Measurements from ENCODE around the gene PSME3IP1. TPM values are rescaled to one million over a fixed set of nuclear protein-coding genes. Genes with fewer than 3 reads are reported as not detected.
"Not testable (repeated sequence)": the region's sequence is repeated elsewhere in the genome, so short reads cannot be mapped to it uniquely, and the experiment has no call there.

The PSME3IP1 gene
- total RNA-seq, 1 experiment from 2014 or later, result 142 TPM

GRCh38 chr16:57208926-57209325, 23.1 kb upstream of the PSME3IP1 start:
- peaks cover 87% of the 10 kb centered on the region for H3K36me3 ChIP-seq
- H3K27me3 ChIP-seq, result no peaks in the 10 kb centered on the region
- H3K27ac ChIP-seq, result no peak overlapping the region
- no peak overlapping the region for H3K4me3 ChIP-seq
- H3K4me1 ChIP-seq, result no peaks in the 10 kb centered on the region; the same call in 1 of the 2 replicates
- H3K9me3 ChIP-seq (replicated peaks), result peaks cover 4% of the 10 kb centered on the region; the same call in 1 of the 2 replicates
- no peak for DNase-seq

DNA sequence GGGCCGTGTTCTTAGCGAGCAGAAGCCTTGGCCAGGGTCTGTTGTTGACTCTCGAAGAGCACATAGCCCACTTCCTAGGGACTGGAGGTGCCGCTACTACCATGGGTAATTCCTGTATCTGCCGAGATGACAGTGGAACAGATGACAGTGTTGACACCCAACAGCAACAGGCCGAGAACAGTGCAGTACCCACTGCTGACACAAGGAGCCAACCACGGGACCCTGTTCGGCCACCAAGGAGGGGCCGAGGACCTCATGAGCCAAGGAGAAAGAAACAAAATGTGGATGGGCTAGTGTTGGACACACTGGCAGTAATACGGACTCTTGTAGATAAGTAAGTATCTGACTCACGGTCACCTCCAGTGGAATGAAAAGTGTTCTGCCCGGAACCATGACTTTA, 18.8 kb upstream of the PSME3IP1 start:
- H3K9me3 ChIP-seq (replicated peaks), result no peaks in the 10 kb centered on the region
- no peak for DNase-seq
- H3K27ac ChIP-seq, result no peak overlapping the region
- peaks cover 54% of the 10 kb centered on the region for H3K36me3 ChIP-seq
- no peaks in the 10 kb centered on the region for H3K27me3 ChIP-seq
- no peaks in the 10 kb centered on the region; the same call in 1 of the 2 replicates for H3K4me1 ChIP-seq
- H3K4me3 ChIP-seq, result no peak overlapping the region

DNA sequence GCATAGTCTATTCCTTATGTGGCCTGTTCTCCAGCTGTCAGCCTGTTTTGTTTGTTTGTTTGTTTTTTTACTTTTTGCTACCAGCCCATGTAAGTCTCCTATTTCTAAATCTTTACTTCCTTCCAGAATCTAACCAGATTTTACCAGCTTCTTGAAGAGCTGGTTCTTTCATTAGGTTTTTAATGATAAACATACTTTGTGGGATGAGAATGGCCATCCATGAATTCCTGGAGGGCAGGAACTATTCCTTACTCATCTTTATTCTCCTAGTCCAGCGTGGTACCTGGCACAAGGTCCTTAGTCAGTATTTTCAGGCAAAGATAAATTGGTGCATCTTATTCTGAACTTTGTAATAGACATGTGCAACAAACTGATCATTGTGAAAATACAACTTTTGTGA, 17.6 kb upstream of the PSME3IP1 start:
- DNase-seq, result no peak
- Histone ChIP-seq H3K4me1 (no peaks in the 10 kb centered on the region; the same call in 1 of the 2 replicates), H3K9me3 (replicated peaks) (no peaks in the 10 kb centered on the region), H3K27me3 (no peaks in the 10 kb centered on the region), H3K4me3 (no peak overlapping the region), H3K36me3 (peaks cover 47% of the 10 kb centered on the region), H3K27ac (no peak overlapping the region)

DNA sequence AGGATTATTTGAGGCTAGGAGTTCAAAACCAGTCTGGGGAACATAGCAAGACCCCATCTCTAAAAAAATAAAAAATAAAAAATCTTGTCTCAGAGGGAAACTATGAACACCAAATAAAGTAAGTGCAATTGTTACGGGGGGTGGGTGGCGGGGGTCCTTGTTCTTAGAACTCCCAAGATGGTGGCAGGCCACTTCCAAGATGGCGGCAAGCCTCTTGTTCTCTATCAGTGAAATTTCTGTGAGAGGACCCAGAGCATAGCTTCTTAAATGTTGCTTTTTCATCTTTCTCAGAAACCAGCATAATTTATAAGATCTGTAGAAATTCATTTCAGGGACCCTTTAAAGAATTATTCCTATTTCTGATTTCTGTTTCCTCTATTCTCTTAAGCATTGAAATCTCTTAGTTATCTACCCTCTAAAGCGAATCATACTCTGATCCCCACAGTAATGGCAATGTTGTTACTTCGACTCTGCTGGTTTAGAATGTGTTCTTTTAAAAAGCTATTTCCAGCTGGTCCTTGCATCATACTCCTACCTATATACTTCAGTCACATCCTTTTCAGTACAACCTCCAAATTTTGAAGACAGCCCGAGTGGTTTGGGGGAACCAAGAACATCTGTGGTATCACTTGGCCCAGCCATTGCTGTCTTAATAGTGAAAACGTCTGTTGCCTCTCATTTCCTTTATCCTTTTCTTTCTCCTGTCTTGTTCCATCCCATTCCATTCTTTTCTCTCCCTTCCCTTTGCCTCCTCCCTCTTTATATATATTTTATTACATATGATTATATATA, 16.5 kb upstream of the PSME3IP1 start:
- H3K27ac ChIP-seq, result no peak overlapping the region
- no peak for DNase-seq
- 0 out of 2 replicates have a peak, but pooled peaks cover 1% of the 10 kb centered on the region for H3K9me3 ChIP-seq (replicated peaks)
- H3K36me3 ChIP-seq, result peaks cover 44% of the 10 kb centered on the region
- no peak overlapping the region for H3K4me3 ChIP-seq
- H3K4me1 ChIP-seq, result no peaks in the 10 kb centered on the region; the same call in 1 of the 2 replicates
- H3K27me3 ChIP-seq, result no peaks in the 10 kb centered on the region

- H3K4me3 ChIP-seq; H3K27me3 ChIP-seq; H3K9me3 ChIP-seq (replicated peaks); H3K4me1 ChIP-seq; DNase-seq; H3K27ac ChIP-seq: not testable (repeated sequence)
- peaks cover 36% of the 10 kb centered on the region for H3K36me3 ChIP-seq
These were observed 15.1 kb upstream of the PSME3IP1 start for GRCh38 chr16:57200926-57201325.

DNA sequence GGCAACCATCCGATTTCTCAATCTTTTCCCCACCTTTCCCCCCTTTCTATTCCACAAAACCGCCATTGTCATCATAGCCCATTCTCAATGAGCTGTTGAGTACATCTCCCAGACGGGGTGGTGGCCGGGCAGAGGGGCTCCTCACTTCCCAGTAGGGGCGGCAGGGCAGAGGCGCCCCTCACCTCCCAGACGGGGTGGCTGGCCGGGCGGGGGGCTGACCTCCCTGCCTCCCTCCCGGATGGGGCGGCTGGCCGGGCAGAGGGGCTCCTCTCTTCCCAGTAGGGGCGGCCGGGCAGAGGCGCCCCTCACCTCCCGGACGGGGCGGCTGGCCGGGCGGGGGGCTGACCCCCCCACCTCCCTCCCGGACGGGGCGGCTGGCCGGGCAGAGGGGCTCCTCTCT, 14.5 kb upstream of the PSME3IP1 start:
- not testable (repeated sequence) for H3K9me3 ChIP-seq (replicated peaks); H3K4me1 ChIP-seq; H3K27ac ChIP-seq; DNase-seq; H3K4me3 ChIP-seq; H3K27me3 ChIP-seq
- H3K36me3 ChIP-seq, result peaks cover 30% of the 10 kb centered on the region

DNA sequence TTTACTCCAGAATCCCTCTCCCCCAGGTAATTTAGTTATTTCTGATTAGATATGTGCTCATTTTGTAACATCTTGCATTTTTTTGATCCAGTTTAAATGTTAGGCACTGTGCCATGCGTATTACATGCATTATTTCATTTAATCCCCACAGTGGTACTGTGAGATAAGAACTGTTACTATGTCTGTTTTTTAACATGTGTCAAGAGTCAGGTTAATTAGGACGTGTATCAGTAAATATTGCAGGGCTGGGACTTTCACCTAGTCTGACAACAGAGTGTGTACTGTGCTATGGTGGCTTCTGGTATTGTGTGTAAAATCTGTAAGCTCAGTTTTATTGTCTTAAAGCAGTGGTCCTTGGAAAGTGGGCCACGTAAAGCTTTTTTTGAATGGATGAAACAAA, 10.9 kb upstream of the PSME3IP1 start:
- 0 out of 2 replicates have a peak, but pooled peaks cover 4% of the 10 kb centered on the region for H3K9me3 ChIP-seq (replicated peaks)
- H3K27me3 ChIP-seq, result no peaks in the 10 kb centered on the region
- H3K4me3 ChIP-seq, result no peak overlapping the region
- H3K4me1 ChIP-seq, result peaks cover 15% of the 10 kb centered on the region
- H3K36me3 ChIP-seq, result 0 out of 2 replicates have a peak, but pooled peaks cover 11% of the 10 kb centered on the region
- no peak for DNase-seq
- no peak overlapping the region for H3K27ac ChIP-seq

GRCh38 chr16:57196286-57196685, 10.4 kb upstream of the PSME3IP1 start:
- H3K9me3 ChIP-seq (replicated peaks), result 0 out of 2 replicates have a peak, but pooled peaks cover 4% of the 10 kb centered on the region
- 0 out of 2 replicates have a peak, but pooled peaks cover 11% of the 10 kb centered on the region for H3K36me3 ChIP-seq
- H3K27ac ChIP-seq, result no peak overlapping the region
- peaks cover 20% of the 10 kb centered on the region for H3K4me1 ChIP-seq
- no peaks in the 10 kb centered on the region for H3K27me3 ChIP-seq
- no peak overlapping the region for H3K4me3 ChIP-seq
- DNase-seq, result no peak

- Histone ChIP-seq H3K36me3 (0 out of 2 replicates have a peak, but pooled peaks cover 11% of the 10 kb centered on the region), H3K27me3 (no peaks in the 10 kb centered on the region), H3K4me3 (no peak overlapping the region), H3K4me1 (peaks cover 24% of the 10 kb centered on the region), H3K9me3 (replicated peaks) (0 out of 2 replicates have a peak, but pooled peaks cover 4% of the 10 kb centered on the region), H3K27ac (peak overlapping the region; percentile 34)
- DNase-seq, result peak in 1 of 2 experiments; percentile 39
These were observed 8.7 kb upstream of the PSME3IP1 start for GRCh38 chr16:57194512-57194911.

DNA sequence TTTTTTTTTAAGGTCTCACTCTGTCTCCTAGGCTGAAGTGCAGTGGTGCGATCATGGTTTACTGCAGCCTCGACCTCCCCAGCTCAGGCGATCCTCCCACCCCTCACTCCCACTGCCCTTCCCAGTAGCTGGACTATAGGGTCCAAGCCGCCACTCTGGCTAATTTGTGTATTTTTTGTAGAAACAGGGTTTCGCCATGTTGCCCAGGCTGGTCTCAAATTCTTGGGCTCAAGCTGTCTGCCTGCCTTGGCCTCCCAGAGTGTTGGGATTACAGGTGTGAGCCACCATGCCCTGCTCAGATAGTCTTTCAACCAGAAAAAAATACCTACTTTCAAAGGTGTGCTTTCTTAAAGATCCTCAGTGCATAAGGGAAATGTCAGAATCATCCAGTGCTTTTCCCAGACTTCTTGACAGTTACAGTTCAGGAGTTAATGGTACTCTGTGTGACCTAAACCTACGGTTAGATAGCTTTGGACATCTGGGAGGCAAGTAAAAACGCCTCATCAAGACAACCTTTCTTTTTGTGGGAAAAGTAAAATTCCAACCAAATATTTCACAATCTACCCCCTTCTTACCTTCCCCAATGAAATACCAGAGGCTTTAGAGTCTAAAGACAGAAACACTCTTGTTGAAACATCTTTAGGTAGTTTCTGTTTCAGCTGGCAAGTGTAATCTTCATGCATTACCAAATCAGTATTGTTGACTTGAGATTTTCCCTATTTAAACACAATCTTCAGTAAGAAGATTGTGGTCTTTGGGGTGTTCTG, 7.1 kb upstream of the PSME3IP1 start:
- peaks cover 28% of the 10 kb centered on the region for H3K4me1 ChIP-seq
- 0 out of 2 replicates have a peak, but pooled peaks cover 4% of the 10 kb centered on the region for H3K36me3 ChIP-seq
- H3K27me3 ChIP-seq, result no peaks in the 10 kb centered on the region
- H3K27ac ChIP-seq, result no peak overlapping the region
- no peak overlapping the region for H3K4me3 ChIP-seq
- 0 out of 2 replicates have a peak, but pooled peaks cover 4% of the 10 kb centered on the region for H3K9me3 ChIP-seq (replicated peaks)
- no peak for DNase-seq

- Histone ChIP-seq H3K27ac (no peak overlapping the region), H3K4me1 (peaks cover 31% of the 10 kb centered on the region), H3K36me3 (0 out of 2 replicates have a peak, but pooled peaks cover 2% of the 10 kb centered on the region), H3K9me3 (replicated peaks) (0 out of 2 replicates have a peak, but pooled peaks cover 2% of the 10 kb centered on the region), H3K4me3 (no peak overlapping the region), H3K27me3 (no peaks in the 10 kb centered on the region)
- no peak for DNase-seq
These were observed 6.3 kb upstream of the PSME3IP1 start for GRCh38 chr16:57192146-57192545.

- Histone ChIP-seq H3K27me3 (no peaks in the 10 kb centered on the region), H3K4me1 (peaks cover 31% of the 10 kb centered on the region), H3K4me3 (no peak overlapping the region), H3K27ac (no peak overlapping the region), H3K36me3 (0 out of 2 replicates have a peak, but pooled peaks cover 2% of the 10 kb centered on the region), H3K9me3 (replicated peaks) (no peaks in the 10 kb centered on the region)
- DNase-seq, result peak in 1 of 2 experiments; percentile 50
These were observed 5.3 kb upstream of the PSME3IP1 start for GRCh38 chr16:57191056-57191571.

- H3K4me1 ChIP-seq, result peaks cover 31% of the 10 kb centered on the region
- H3K4me3 ChIP-seq, result no peak overlapping the region
- DNase-seq, result no peak
- no peak overlapping the region for H3K27ac ChIP-seq
- H3K9me3 ChIP-seq (replicated peaks), result no peaks in the 10 kb centered on the region
- no peaks in the 10 kb centered on the region for H3K27me3 ChIP-seq
- H3K36me3 ChIP-seq, result no peaks in the 10 kb centered on the region
These were observed 4.3 kb upstream of the PSME3IP1 start for GRCh38 chr16:57190136-57190535.

GRCh38 chr16:57189527-57189926, 3.7 kb upstream of the PSME3IP1 start:
- H3K4me1 ChIP-seq, result peaks cover 34% of the 10 kb centered on the region
- not testable (repeated sequence) for H3K4me3 ChIP-seq; DNase-seq; H3K27ac ChIP-seq; H3K27me3 ChIP-seq; H3K9me3 ChIP-seq (replicated peaks); H3K36me3 ChIP-seq

DNA sequence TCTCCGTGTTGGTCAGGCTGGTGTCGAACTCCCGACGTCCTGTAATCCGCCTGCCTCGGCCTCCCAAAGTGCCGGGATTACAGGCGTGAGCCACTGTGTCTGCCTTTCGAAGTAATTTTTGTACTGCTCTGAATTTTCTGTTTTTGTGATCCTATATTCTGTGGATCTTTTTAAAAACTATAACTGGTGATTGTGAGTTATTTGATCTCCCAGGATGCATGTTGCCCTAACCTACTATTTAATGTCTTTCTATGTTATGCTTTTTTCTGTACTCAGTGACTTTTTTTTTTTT, 2.8 kb upstream of the PSME3IP1 start:
- Histone ChIP-seq H3K36me3 (no peaks in the 10 kb centered on the region), H3K9me3 (replicated peaks) (no peaks in the 10 kb centered on the region), H3K4me1 (peaks cover 29% of the 10 kb centered on the region), H3K27ac (no peak overlapping the region), H3K27me3 (no peaks in the 10 kb centered on the region), H3K4me3 (no peak overlapping the region)
- DNase-seq, result no peak
